KMS-11 (cell line): Measurements from ENCODE around the gene ZNF580.

ENCODE experiments used
- H2AFZ ChIP-seq: fragments of 200-600 bp; sonication (generic); 2 replicates; pipeline ENCODE4 v1.6.1; 2016; ENCODE audit warnings: antibody characterized with exemption, mixed run types, low read depth
- H3K27ac ChIP-seq: fragments of 200-600 bp; sonication (generic); 2 replicates; pipeline ENCODE4 v1.6.1; 2016; ENCODE audit warnings: mild to moderate bottlenecking, mixed run types
- H3K27me3 ChIP-seq: fragments of 200-600 bp; sonication (generic); 2 replicates; pipeline ENCODE4 v1.6.1; 2017; ENCODE audit warnings: mild to moderate bottlenecking, low read depth, mixed run types, moderate library complexity; ENCODE audit not compliant: insufficient read depth
- H3K36me3 ChIP-seq: fragments of 200-600 bp; sonication (generic); 2 replicates; pipeline ENCODE4 v1.6.1; 2017; ENCODE audit warnings: mild to moderate bottlenecking, mixed run types; ENCODE audit not compliant: insufficient read depth
- H3K4me1 ChIP-seq: fragments of 200-600 bp; sonication (generic); 2 replicates; pipeline ENCODE4 v1.6.1; 2016; ENCODE audit warnings: mild to moderate bottlenecking, low read depth, mixed run types; ENCODE audit not compliant: poor library complexity, severe bottlenecking
- H3K4me2 ChIP-seq: fragments of 200-600 bp; sonication (generic); 2 replicates; pipeline ENCODE4 v1.7.0; 2016; ENCODE audit warnings: mild to moderate bottlenecking, mixed run types
- H3K4me3 ChIP-seq: fragments of 200-600 bp; sonication (generic); IDR thresholded peaks from 2 replicates; pipeline ENCODE4 v1.6.1; 2017; ENCODE audit warnings: low read depth, low read length, mixed read lengths; ENCODE audit not compliant: insufficient read depth
- H3K79me2 ChIP-seq: fragments of 200-600 bp; sonication (generic); 2 replicates; pipeline ENCODE4 v1.6.1; 2016; ENCODE audit warnings: low read depth, mixed run types; ENCODE audit not compliant: insufficient read depth
- H3K9ac ChIP-seq: fragments of 200-600 bp; sonication (generic); 2 replicates; pipeline ENCODE4 v1.6.1; 2016; ENCODE audit warnings: mild to moderate bottlenecking, mixed run types
- H4K20me1 ChIP-seq: fragments of 200-600 bp; sonication (generic); 2 replicates; pipeline ENCODE4 v1.6.1; 2016; ENCODE audit warnings: mild to moderate bottlenecking, mixed run types; ENCODE audit not compliant: insufficient read depth
- CTCF ChIP-seq: fragments of 200-600 bp; sonication (generic); conservative IDR thresholded peaks from 2 replicates; pipeline ENCODE4 v1.6.1; 2017; ENCODE audit warnings: low read depth, mild to moderate bottlenecking, antibody characterized with exemption, low read length, moderate library complexity, mixed read lengths

Gene ZNF580

GRCh38 chr19:55636723-55637122 is 4.1 kb upstream of the ZNF580 start:
- no peak overlapping the region; the same call in 1 of the 2 replicates for H3K4me2 ChIP-seq
- TF ChIP-seq CTCF = no peak
- no peaks in the 10 kb centered on the region for H3K36me3 ChIP-seq
- no peaks in the 10 kb centered on the region for H3K27me3 ChIP-seq
- no peak overlapping the region for H2AFZ ChIP-seq
- no peak overlapping the region for H3K4me3 ChIP-seq
- H3K79me2 ChIP-seq = peaks cover 26% of the 10 kb centered on the region
- H3K27ac ChIP-seq = no peak overlapping the region
- H4K20me1 ChIP-seq = no peaks in the 10 kb centered on the region
- H3K4me1 ChIP-seq = peaks cover 27% of the 10 kb centered on the region
- H3K9ac ChIP-seq = no peak overlapping the region

- H3K36me3 ChIP-seq = no peaks in the 10 kb centered on the region
- H3K9ac ChIP-seq = no peak overlapping the region
- peaks cover 20% of the 10 kb centered on the region for H3K4me1 ChIP-seq
- no peak overlapping the region for H2AFZ ChIP-seq
- peaks cover 32% of the 10 kb centered on the region for H3K79me2 ChIP-seq
- no peaks in the 10 kb centered on the region for H3K27me3 ChIP-seq
- no peak overlapping the region for H3K4me3 ChIP-seq
- TF ChIP-seq CTCF = no peak
- H4K20me1 ChIP-seq = no peaks in the 10 kb centered on the region
- no peak overlapping the region for H3K4me2 ChIP-seq
- no peak overlapping the region for H3K27ac ChIP-seq
Measured at GRCh38 chr19:55637534-55637933, 3.3 kb upstream of the ZNF580 start.

GRCh38 chr19:55638864-55639359 is 1.9 kb upstream of the ZNF580 start:
- Histone ChIP-seq H3K27ac (no peak overlapping the region), H3K27me3 (no peaks in the 10 kb centered on the region), H3K79me2 (peaks cover 39% of the 10 kb centered on the region), H2AFZ (no peak overlapping the region), H3K4me3 (no peak overlapping the region), H3K4me1 (peaks cover 23% of the 10 kb centered on the region), H3K36me3 (no peaks in the 10 kb centered on the region), H4K20me1 (no peaks in the 10 kb centered on the region), H3K4me2 (no peak overlapping the region), H3K9ac (no peak overlapping the region)
- peak; percentile 56; the same call in 1 of the 2 replicates for TF ChIP-seq CTCF

- no peak overlapping the region for H3K9ac ChIP-seq
Measured at GRCh38 chr19:55640043-55640576, 692 bp upstream of the ZNF580 start.

More at GRCh38 chr19:55640043-55640576, 692 bp upstream of the ZNF580 start:
- Histone ChIP-seq H3K4me3 (no peak overlapping the region), H3K27ac (no peak overlapping the region; the same call in 1 of the 2 replicates), H3K4me1 (peaks cover 27% of the 10 kb centered on the region), H3K4me2 (peak overlapping the region; percentile 22; the same call in 1 of the 2 replicates), H3K36me3 (no peaks in the 10 kb centered on the region), H3K27me3 (no peaks in the 10 kb centered on the region), H3K79me2 (peaks cover 47% of the 10 kb centered on the region), H4K20me1 (no peaks in the 10 kb centered on the region), H2AFZ (peak overlapping the region; percentile 34; the same call in 1 of the 2 replicates)
- no peak for TF ChIP-seq CTCF
